CD4-positive, alpha-beta T cell treated with Interleukin-17A for 4 hours (primary cell): ENCODE measurements around the gene GDF10.

Experiments
- DNase-seq: peaks from one replicate; pipeline ENCODE4 v3.0.0-alpha.2; 2020; ENCODE audit warnings: mixed read lengths

Gene GDF10

DNA sequence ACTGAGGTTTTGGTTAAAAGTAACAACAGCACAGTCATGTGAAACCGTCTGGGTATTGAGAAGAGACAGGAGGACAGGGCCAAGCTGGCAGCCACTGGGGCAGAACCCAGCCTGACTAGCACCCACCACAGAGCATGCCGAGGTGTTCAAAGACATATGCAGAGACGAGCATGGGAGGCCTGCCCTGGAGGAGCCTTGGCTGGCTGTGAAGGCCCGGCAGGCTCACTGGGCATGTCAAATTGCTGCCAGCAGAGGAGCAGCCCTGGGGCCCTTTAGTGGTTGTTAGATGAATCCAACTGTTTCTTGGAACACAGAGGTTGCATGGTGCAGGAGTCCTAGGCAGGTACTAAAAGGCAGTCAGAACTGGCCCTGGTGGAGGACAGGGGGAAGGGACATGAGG is 17.3 kb downstream of the GDF10 start:
- DNase-seq = no peak

DNA sequence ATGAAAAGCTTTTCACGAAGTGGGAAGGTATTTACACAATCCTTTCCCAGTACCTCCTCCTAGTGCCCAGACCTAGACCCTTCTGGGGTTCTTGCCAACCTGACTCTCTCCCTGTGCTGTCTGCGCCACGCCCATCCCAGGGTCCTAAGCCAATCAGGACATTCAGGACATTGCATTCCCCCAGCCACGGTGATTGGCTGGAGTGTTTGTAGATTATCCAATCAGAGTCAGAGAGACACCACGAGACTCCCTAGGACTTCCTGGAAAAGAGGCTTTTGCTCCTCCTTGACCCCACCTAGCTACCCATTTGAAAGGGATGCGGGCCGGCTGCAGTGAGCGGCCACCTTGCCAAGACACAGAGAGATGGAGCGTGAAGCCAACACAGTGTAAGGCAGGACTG is 18.7 kb downstream of the GDF10 start:
- DNase-seq = no peak

DNA sequence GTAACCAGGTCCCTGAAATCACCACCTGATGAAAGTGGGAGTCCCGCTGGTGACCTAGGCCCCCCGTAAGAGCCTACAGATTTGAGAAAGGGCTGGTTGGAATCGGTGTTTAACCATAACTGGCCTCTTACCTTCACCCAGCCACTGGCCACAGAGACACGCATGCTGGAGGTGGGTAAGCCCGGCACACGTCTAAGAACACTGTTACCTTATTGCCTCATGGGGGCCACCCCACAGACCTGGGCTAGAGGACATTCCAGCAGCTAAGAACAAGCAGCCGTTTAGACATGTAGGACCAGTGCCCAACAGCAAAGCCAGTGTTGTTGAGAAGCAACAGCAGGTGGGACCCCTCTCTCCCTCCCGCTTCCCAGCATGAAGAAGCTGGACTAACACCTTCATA is 19.8 kb downstream of the GDF10 start:
- no peak for DNase-seq

DNA sequence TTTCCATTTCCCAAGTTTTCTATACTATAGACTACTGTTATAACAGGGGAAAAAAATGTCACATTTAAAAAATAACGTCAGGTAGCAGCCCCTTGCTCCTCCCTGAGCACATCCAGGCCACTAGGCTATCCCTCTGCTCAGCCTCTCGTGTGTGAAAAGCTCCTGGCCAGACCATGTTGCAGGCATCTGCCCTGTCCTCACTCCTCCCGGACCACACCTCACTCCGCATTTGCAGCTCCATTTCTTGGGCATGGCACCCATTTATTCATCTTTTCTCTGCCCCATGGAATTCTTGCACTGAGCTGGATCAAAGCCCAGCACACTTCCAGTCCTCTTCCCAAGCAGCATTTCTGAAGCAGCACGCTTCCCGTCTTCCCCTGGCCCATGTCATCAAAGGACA is 20.8 kb downstream of the GDF10 start:
- DNase-seq = no peak

DNA sequence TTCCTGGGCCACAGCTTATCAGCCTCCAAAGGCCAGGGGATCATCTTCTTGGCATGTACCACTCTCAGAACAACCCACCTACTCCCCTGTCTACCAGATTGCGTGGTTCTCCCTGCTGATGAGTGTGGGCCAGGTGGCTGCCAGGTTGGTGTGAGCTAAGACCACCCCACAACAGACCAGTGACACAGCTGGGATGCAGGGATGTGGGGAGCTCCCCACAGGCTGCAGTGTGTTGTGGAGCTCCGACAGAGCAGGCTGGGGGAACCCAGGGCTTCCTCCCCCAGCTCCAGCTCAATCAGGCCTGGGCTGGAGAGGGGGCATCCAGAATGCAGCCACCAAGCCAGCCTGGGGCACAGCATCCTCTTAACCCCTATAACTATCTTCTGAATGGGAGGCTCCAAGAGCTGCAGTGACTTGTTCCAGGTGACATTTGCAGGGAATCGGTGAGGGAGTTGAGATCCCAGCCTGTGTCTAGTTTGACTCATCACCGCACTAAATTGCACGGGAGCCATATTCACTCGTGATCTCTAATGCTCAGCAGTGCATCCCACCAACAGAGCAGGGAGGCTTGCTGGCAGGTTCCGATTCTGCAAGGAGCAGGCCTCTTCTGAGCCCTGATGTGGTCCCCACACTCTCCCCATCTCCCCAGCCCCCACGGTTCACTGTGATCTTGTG is 21.7 kb downstream of the GDF10 start:
- no peak for DNase-seq

DNA sequence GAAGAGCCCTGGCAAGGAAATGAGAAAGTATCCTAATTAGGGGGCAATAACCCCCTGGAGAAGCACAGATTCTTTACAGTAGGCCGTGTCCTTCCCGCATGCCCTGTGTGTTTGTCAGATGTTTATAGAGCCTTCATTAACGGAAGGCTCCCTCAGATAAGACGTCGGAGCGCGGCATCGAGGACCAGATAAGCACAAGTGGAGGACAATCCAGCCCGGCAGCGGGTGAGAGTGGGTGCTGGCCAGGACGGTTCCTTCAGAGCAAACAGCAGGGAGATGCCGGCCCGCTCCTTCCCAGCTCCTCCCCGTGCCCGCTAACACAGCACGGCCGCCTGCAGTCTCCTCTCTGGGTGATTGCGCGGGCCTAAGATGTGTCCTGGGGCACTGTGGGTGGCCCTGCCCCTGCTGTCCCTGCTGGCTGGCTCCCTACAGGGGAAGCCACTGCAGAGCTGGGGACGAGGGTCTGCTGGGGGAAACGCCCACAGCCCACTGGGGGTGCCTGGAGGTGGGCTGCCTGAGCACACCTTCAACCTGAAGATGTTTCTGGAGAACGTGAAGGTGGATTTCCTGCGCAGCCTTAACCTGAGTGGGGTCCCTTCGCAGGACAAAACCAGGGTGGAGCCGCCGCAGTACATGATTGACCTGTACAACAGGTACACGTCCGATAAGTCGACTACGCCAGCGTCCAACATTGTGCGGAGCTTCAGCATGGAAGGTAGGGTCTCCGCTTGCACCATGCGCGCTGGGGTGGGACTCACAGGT is 22.5 kb downstream of the GDF10 start, which contains the start of gene GDF2:
TSS of gene GDF2 (plus strand) at position 155 of the 762 bp plus-strand sequence. CDS start at position 370, 215 bp downstream.
- no peak for DNase-seq

DNA sequence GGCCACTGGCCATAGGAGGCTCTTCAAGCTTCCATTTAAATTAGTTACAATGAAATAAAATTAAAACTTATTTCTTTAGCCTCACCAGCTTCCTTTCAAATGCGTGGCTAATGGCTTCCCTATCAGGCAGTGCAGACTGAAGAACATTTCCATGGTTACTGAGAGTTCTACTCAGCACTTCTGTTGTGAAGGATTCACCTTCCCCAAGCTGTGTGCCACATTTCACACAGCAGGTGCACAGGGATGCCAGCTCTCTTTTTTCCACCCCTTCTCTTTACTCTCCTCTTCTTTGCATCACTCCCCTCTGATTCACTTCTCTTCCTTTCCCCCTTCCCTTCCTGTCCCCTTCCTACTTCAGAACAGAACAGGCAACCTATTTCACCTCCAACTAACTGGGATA is 23.1 kb downstream of the GDF10 start:
- DNase-seq = no peak

DNA sequence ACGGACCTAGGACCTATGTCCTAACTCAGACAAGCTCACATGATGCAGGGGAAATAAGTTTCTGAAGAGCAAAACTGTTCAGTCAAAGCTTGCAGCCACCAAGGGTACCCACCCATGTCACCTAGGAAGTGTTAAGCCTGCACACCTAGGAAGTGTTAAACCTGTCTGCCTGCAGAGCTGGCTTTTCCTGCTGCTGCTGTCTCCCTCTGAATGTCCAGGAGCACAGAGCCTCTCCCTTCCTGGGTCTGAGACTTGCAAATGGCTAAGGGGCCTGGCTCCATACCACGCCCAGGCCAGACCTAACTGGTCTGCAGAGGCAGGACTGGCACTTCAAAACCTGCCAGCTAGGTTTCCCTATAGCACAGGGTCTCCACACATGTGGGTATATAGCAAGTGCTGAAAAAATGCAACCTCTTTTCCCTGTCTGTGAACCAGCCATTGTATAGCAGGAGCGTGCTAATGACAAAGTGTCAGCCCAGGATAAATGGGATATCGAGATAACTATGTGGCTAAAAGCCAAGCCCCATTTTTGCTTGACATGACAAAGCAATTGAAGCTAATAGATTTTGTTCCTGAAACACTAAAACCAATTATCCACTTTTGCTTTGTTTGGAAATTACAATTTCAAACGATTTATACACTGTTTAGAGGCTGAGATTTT is 23.8 kb downstream of the GDF10 start:
- DNase-seq = no peak

DNA sequence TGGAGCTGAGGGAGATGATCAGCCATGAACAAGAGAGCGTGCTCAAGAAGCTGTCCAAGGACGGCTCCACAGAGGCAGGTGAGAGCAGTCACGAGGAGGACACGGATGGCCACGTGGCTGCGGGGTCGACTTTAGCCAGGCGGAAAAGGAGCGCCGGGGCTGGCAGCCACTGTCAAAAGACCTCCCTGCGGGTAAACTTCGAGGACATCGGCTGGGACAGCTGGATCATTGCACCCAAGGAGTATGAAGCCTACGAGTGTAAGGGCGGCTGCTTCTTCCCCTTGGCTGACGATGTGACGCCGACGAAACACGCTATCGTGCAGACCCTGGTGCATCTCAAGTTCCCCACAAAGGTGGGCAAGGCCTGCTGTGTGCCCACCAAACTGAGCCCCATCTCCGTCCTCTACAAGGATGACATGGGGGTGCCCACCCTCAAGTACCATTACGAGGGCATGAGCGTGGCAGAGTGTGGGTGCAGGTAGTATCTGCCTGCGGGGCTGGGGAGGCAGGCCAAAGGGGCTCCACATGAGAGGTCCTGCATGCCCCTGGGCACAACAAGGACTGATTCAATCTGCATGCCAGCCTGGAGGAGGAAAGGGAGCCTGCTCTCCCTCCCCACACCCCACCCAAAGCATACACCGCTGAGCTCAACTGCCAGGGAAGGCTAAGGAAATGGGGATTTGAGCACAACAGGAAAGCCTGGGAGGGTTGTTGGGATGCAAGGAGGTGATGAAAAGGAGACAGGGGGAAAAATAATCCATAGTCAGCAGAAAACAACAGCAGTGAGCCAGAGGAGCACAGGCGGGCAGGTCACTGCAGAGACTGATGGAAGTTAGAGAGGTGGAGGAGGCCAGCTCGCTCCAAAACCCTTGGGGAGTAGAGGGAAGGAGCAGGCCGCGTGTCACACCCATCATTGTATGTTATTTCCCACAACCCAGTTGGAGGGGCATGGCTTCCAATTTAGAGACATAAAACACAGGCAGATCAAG is 25.6 kb downstream of the GDF10 start:
- no peak for DNase-seq

DNA sequence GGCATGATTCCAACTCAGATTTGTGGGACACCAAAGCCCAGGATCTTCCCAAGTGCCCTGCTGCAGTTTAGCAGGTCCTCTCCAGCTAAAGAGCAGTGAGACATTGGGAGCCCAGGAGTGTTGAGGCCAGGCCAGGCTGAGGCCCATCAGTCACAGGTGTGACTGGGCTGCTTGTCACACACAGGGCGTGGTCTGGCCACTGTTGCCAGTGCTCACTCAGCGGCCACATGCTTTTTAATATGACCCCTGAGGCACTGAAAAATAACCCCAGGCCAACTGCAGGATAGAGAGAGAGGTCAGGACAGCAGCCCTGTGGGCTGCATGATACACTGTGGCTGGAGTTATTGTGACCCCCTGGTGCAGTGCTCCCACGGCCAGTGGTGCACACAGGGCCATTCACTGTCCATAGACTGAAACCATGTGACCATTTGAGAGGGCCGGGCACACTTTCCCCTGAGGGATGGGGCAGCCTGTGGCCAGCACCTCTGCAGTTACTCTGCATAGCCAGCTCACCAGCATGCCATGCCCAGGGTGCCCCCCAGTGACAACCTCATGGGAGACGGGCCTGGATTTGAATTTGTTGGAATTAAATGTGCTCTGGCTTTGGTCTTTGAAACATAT is 26.4 kb downstream of the GDF10 start:
- no peak for DNase-seq

DNA sequence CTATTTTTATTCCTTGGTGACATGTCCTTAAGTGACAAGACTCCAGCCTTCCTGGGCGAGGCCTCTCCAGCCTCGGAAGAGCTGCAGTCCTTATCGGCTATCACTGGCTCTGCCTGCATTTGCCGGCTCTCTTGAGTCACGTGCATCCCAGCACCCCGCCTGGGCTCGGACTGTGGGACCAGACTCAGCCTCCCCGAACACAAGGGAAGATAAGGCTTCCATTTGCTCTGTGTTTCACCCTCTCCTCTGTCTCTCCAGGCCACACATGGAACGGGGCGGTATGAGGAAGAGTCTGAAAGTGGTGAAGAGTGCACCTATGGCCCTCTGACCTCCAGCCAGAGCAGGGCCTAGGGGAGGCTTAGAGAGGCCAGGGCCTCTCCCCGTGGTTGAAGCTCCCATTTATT is 26.9 kb downstream of the GDF10 start:
- no peak for DNase-seq

DNA sequence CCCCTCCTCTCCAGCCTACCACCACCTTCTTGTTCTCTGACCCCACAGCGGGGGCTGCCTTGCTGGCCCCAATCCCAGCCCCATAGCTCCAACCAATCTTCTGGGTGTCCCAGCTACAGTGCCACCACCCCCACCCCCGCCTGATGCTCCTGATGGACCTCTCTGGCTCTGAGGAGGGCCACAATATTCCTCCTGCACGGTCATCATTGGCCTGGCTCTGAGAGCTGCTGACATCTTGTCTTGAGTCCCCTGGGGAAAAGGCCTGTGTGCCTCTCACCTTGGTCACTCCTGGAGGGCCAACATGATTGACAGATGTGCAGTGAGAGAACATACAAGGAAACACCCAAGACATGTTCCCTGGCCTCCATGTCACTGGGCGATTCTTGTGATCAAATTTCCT is 29.9 kb downstream of the GDF10 start:
- DNase-seq = no peak

DNA sequence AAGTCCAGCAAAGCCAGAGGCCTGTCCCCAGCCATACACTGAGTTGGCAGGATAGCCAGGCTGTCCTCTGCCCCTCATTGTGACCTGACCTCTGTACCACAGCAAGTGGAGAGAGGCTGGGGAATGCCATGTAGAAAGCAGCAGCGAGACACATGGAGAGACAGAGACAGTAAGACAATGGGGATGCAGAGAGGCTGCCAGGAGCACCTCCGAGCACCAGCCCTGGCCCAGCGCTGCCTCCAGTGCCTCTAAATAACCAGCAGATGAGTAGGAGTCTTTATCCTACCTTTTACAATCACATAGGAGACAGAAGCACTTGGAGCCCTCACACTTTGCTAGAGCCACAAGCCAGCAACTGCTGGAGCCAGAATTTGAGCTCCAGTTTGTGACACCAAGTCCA is 30.4 kb downstream of the GDF10 start:
- no peak for DNase-seq

DNA sequence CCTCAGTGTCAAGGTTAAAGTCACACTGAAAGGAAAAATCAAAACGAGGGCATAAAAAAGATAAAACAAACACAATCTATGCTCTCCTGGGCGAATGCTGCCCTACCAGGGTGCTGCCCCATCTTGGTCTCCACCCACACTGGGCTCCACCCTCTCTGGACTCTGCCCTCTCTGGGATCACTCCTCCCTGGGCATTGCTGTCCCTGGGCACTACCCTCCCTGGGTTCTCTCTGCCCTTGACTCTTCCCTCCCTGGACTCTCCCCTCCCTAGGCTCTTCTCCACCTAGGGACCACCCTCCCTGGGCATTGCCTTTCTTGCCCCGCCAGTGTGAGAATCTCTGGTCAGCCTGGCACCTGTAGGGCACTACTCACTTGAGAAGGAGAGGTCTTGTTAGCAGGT is 30.8 kb downstream of the GDF10 start:
- DNase-seq = no peak

DNA sequence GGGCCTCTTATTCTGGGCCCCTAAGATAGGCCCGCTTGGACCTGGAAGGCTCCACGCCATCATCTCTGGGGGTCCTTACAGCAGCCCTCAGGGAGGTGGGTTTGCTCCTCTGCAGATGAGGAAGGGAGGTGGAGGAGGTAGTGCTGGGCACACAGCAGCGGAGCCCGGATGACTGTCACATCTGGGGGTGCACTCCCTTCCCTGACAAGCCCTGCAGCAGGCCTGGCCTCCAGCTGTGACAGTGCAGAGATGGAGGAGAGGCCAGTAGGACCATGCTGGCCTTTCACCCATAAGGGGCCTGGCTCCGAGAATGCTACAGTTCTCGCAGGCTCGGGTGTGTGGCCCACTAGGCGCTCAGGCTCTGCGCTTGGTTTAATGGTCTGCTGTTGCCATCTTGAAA is 31.5 kb downstream of the GDF10 start:
- DNase-seq = no peak

DNA sequence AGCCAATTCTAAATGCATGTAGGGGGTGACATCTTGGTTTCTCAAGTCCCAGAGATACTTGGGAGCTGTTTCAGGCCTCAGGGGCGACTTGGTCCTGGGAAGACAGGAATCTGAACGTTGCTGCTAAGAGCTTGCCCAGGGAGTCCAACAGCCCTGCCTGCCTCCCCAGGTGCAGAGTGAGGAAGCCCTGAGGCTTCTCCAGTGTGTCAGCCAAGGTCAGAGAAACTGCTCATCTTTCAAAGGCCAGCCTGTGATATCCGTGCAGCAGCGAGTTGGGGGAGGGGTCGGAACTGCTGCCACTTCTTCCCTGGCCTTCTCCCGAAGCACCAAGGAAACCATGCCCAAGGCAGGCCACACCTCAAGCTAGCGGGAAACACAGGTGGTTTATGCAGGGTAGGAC is 32.0 kb downstream of the GDF10 start:
- no peak for DNase-seq

DNA sequence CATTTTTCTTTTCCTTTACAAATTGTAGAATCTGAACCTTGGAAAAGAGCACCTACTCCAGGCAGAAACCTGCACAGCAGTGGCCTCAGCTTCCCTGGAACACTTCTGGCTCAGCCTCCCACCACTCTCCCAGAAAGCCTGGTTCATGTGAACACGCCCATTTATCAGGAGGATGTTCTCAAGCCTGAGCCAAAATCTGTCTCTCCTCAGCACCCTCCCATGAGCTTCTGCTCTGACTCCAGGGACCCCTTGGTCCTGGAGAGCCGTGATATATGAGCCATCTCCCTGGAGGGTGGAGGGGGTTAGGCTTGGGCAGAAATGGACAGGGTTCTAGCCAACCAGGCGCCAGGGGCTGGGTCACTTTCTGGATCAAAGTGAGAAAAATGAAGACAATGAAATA is 32.4 kb downstream of the GDF10 start:
- no peak for DNase-seq

DNA sequence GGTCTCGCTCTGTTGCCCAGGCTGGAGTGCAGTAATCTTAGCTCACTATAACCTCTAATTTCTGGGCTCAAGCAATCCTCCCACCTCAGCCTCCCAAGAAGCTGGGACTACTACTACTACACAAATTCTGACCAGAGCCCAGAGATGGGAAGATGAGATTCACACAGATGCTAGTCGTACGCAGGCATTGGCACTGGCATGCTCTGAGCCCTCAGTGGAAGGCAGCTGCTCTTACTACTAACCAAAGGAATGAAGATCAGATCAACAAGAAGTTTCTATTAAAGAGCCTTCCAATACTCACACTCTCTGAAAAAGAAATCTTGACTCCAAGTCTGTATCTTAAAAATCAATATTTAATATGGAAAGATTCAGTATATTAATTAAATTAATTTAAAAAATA is 32.9 kb downstream of the GDF10 start:
- no peak for DNase-seq

DNA sequence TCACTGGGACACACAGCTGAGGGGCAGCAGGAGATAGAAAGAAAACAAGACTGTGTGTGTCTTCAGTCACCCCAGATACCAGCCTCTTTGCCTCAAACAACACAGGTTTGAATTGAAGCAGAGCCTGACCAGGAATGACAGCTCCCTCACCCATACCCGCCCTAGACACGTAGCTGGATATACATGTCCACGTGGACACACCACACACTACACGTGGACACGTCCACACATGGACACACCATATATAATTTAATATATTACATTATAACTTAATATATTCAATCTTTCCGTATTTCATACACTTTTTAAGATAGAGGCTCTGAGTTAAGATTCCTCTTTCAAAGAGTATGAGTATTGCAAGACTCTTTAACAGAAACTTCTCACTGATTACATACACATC is 33.5 kb downstream of the GDF10 start:
- DNase-seq = no peak

DNA sequence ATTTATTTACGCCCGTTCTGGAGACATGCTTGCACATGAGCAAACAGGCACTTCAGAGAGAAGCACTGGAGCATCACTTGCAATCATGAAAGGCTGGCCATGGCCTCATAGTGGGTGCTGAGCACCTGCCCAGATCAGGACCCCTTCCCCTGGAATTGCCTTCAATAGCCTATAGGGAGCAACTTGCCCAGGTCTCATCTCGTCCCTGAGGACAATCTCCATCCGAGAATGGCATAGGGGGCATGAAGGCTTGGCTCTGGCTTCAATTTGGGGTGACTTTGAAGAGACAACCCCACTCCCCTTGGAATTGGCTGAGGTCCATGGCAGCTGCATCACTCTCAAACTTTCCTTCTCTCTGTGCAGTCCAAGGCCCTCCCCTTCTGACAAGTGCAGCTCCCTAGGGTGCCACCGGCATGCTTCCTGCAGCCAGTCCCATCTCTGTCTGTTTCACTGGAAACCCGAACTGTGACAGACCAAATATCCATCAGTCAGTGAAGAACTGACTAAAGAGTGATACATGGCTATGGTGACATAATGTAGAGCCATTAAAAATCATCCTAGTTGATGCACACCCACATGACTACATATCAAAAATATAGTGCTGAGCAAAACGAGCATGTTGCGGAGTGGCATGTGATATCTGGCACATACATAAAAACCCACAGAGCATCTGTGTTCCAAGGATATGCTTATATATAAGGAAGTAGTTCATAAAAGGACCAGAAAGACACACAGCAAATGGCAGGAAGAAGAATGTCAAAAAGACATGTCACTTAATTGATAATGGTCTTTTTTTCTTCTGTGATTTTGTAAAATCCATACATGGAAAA is 34.7 kb downstream of the GDF10 start:
- DNase-seq = no peak

DNA sequence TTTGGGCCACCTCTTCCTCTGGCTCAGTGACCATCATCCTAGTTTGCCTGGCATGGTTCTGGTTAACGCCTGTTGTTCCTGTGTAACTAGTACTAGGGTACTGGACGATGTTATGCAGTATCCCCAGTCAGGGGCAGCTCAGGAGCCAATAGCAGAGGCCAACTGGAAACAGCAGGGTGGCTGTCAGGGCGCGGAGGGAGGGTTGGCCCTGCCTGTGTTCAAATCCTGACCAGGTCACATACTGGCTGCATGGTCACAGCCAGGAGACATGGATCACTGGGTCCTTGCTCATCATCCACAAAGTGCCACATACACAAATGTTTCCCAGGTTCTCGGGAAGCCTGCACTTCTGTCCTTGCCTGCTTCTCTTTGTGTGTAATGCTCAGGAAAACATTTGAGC is 35.9 kb downstream of the GDF10 start:
- DNase-seq = no peak
